A549 treated with CORT108297 at 1 μM for 4 hours (cell line): ENCODE results near the gene GOLPH3L. TPM values are rescaled to one million over a fixed set of nuclear protein-coding genes. Genes with fewer than 3 reads are reported as not detected.

Experiments used
- total RNA-seq: library from RNA; stranded (reverse); fragments of 200-300 nt; extraction: Qiagen RNA extraction; gene quantifications from 5 replicates; pipeline ENCODE4 v1.2.3, GENCODE V29; 2022

The GOLPH3L gene
- 12.3 to 18.5 TPM (median 16.0 TPM) in 5 replicates for total RNA-seq

GRCh38 chr1:150696995-150697927 is at the start of gene GOLPH3L:
TSS of gene GOLPH3L (minus strand) at chr1:150697154. CDS start at chr1:150694838, 2,316 bp downstream.

GRCh38 chr1:150720703-150721102 is 23.7 kb upstream of the GOLPH3L start, which contains the start of gene HORMAD1:
TSS of gene HORMAD1 (minus strand) at chr1:150720895. CDS start at chr1:150719505, 1,390 bp downstream.

GRCh38 chr1:150629115-150629928 is 67.6 kb downstream of the GOLPH3L start, which contains the start of gene ENSA:
TSS of gene ENSA (minus strand) at chr1:150629612. CDS start at chr1:150629470, 142 bp downstream.

Other genes starting within 250 kb of the GOLPH3L start
- gene TARS2, start 209.7 kb downstream of the GOLPH3L start, total RNA-seq: 20.7 to 24.9 TPM (median 23.3 TPM) in 5 replicates
- gene ECM1, start 189.0 kb downstream of the GOLPH3L start, total RNA-seq: 1.8 to 2.3 TPM (median 2.2 TPM) in 5 replicates
- 0.16 to 0.39 TPM in 2 of 5 replicates, not detected in the others for gene FALEC, start 181.4 kb downstream of the GOLPH3L start, total RNA-seq
- 3.0 to 5.6 TPM (median 4.6 TPM) in 5 replicates for gene ADAMTSL4, start 147.7 kb downstream of the GOLPH3L start, total RNA-seq
- gene MCL1, start 117.5 kb downstream of the GOLPH3L start, total RNA-seq: 143 to 184 TPM (median 169 TPM) in 5 replicates
- gene ENSA, start 67.5 kb downstream of the GOLPH3L start, total RNA-seq: 123 to 147 TPM (median 134 TPM) in 5 replicates
- gene HORMAD1, start 23.7 kb upstream of the GOLPH3L start, total RNA-seq: 5.7 to 8.8 TPM (median 7.2 TPM) in 5 replicates
- 14.8 to 18.4 TPM (median 17.4 TPM) in 5 replicates for gene CTSS, start 68.6 kb upstream of the GOLPH3L start, total RNA-seq
- 1.1 to 2.5 TPM (median 1.4 TPM) in 5 replicates for gene CTSK, start 111.1 kb upstream of the GOLPH3L start, total RNA-seq
- 8.8 to 13.5 TPM (median 12.6 TPM) in 5 replicates for gene ARNT, start 179.4 kb upstream of the GOLPH3L start, total RNA-seq
- gene CTXND2, start 190.0 kb upstream of the GOLPH3L start, total RNA-seq: not detected in 5 replicates
- gene SETDB1, start 229.2 kb upstream of the GOLPH3L start, total RNA-seq: 20.7 to 27.7 TPM (median 23.5 TPM) in 5 replicates